HG03457 (cell line): Measurements from ENCODE around the gene GPR162.

Experiments
- ATAC-seq: cut with Tn5 transposase; IDR thresholded peaks from one replicate; pipeline ENCODE4 v1.9.1; 2021; ENCODE audit warnings: moderate number of reproducible peaks; ENCODE audit not compliant: unreplicated experiment

The GPR162 gene

GRCh38 chr12:6821591-6822425, at the start of gene GPR162:
Gene GPR162, plus strand, starts transcription at chr12:6821821. Its CDS starts 2,078 bp downstream, at chr12:6823899.
- ATAC-seq, result no peak

- ATAC-seq, result no peak
Measured at GRCh38 chr12:6772331-6772695, 49.3 kb upstream of the GPR162 start, which contains the start of gene LAG3. Gene LAG3, plus strand, starts transcription at chr12:6772520. Its CDS starts 333 bp downstream, at chr12:6772853.

- no peak for ATAC-seq
Measured at GRCh38 chr12:6772726-6773589, 48.7 kb upstream of the GPR162 start.

GRCh38 chr12:6773590-6774351, 47.9 kb upstream of the GPR162 start:
- no peak for ATAC-seq

GRCh38 chr12:6774499-6775062, 47.0 kb upstream of the GPR162 start:
- ATAC-seq, result no peak

- ATAC-seq, result no peak
Measured at GRCh38 chr12:6775185-6776174, 46.1 kb upstream of the GPR162 start.

- ATAC-seq, result no peak
Measured at GRCh38 chr12:6777386-6777785, 44.2 kb upstream of the GPR162 start.

GRCh38 chr12:6778217-6778573, 43.4 kb upstream of the GPR162 start:
- no peak for ATAC-seq

GRCh38 chr12:6778574-6779550, 42.8 kb upstream of the GPR162 start:
- peak; percentile 64 for ATAC-seq

GRCh38 chr12:6779708-6780432, 41.8 kb upstream of the GPR162 start:
- no peak for ATAC-seq

- no peak for ATAC-seq
Measured at GRCh38 chr12:6780573-6780972, 41.0 kb upstream of the GPR162 start.

GRCh38 chr12:6782119-6782518, 39.5 kb upstream of the GPR162 start:
- ATAC-seq, result no peak

- ATAC-seq, result no peak
Measured at GRCh38 chr12:6782850-6783566, 38.6 kb upstream of the GPR162 start.

- ATAC-seq, result no peak
Measured at GRCh38 chr12:6783828-6784227, 37.8 kb upstream of the GPR162 start.

GRCh38 chr12:6784296-6784695, 37.3 kb upstream of the GPR162 start:
- no peak for ATAC-seq

GRCh38 chr12:6784761-6785160, 36.9 kb upstream of the GPR162 start:
- no peak for ATAC-seq

GRCh38 chr12:6786416-6787094, 35.1 kb upstream of the GPR162 start:
- ATAC-seq, result no peak
